ENCODE measurements around the gene SAP30L. TPM values are rescaled to one million over a fixed set of nuclear protein-coding genes. Genes with fewer than 3 reads are reported as not detected.

Gene SAP30L
- total and polyA plus RNA-seq, 2 donors (not counting 1 experiment from before 2014, with no cell fraction given), result 26.6 to 31.5 TPM

- DNase-seq (ENCODE audit: low read depth in 2 of 2), result no peak
- peaks cover 18% of the 10 kb centered on the region for H3K79me2 ChIP-seq (ENCODE audit: control insufficient read depth, insufficient read depth, low read length)
- H3K36me3 ChIP-seq (ENCODE audit: control insufficient read depth, insufficient read depth, low read length), result peaks cover 4% of the 10 kb centered on the region
- no peak overlapping the region for H3K27ac ChIP-seq (ENCODE audit: insufficient read depth, low read length)
- no peak overlapping the region for H2AFZ ChIP-seq (ENCODE audit: low read length)
- H3K9me3 ChIP-seq (ENCODE audit: control insufficient read depth, insufficient read depth, low read depth, low read length), result no peaks in the 10 kb centered on the region
- H3K4me1 ChIP-seq (ENCODE audit: control insufficient read depth, extremely low read depth, insufficient read depth, low read length), result peaks cover 2% of the 10 kb centered on the region
- no peak overlapping the region for H3K9ac ChIP-seq (ENCODE audit: insufficient read depth, low read length)
- H3K4me3 ChIP-seq (replicated peaks in 1 of 4; ENCODE audit: control extremely low read depth in 1 of 4, insufficient read depth in 1 of 4, low read depth in 3 of 4, low read length in 4 of 4), result no peak overlapping the region
- TF ChIP-seq EZH2 (IDR thresholded peaks at IDR 0.05; ENCODE audit: low read length, missing control alignments) (no peak), CTCF (conservative IDR thresholded peaks at IDR 0.05 in 1 of 2, IDR thresholded peaks at IDR 0.05 in 1 of 2; ENCODE audit: low read depth in 1 of 2, low read length in 2 of 2) (no peak)
- H4K20me1 ChIP-seq (ENCODE audit: control insufficient read depth, extremely low read depth, insufficient read depth, low read length), result no peaks in the 10 kb centered on the region
- no peak overlapping the region for H3K4me2 ChIP-seq (ENCODE audit: extremely low read depth, insufficient read depth, low read length)
- no peaks in the 10 kb centered on the region for H3K27me3 ChIP-seq (ENCODE audit: control insufficient read depth, insufficient read depth, low read length)
These were observed 6.2 kb downstream of the SAP30L start for GRCh38 chr5:154451957-154452356.

- Histone ChIP-seq H3K9ac (ENCODE audit: insufficient read depth, low read length) (no peak overlapping the region), H3K4me1 (ENCODE audit: control insufficient read depth, extremely low read depth, insufficient read depth, low read length) (no peaks in the 10 kb centered on the region), H3K4me3 (replicated peaks in 1 of 4; ENCODE audit: control extremely low read depth in 1 of 4, insufficient read depth in 1 of 4, low read depth in 3 of 4, low read length in 4 of 4) (no peak overlapping the region), H3K27ac (ENCODE audit: insufficient read depth, low read length) (no peak overlapping the region), H4K20me1 (ENCODE audit: control insufficient read depth, extremely low read depth, insufficient read depth, low read length) (no peaks in the 10 kb centered on the region), H3K27me3 (ENCODE audit: control insufficient read depth, insufficient read depth, low read length) (no peaks in the 10 kb centered on the region), H3K9me3 (ENCODE audit: control insufficient read depth, insufficient read depth, low read depth, low read length) (no peaks in the 10 kb centered on the region), H3K36me3 (ENCODE audit: control insufficient read depth, insufficient read depth, low read length) (peaks cover 4% of the 10 kb centered on the region), H3K79me2 (ENCODE audit: control insufficient read depth, insufficient read depth, low read length) (no peaks in the 10 kb centered on the region), H3K4me2 (ENCODE audit: extremely low read depth, insufficient read depth, low read length) (no peak overlapping the region), H2AFZ (ENCODE audit: low read length) (no peak overlapping the region)
- DNase-seq (ENCODE audit: low read depth in 2 of 2), result no peak
- TF ChIP-seq CTCF (conservative IDR thresholded peaks at IDR 0.05 in 1 of 2, IDR thresholded peaks at IDR 0.05 in 1 of 2; ENCODE audit: low read depth in 1 of 2, low read length in 2 of 2) (no peak), EZH2 (IDR thresholded peaks at IDR 0.05; ENCODE audit: low read length, missing control alignments) (no peak)
These were observed 9.8 kb downstream of the SAP30L start for GRCh38 chr5:154455585-154455984.

- Histone ChIP-seq H3K27me3 (ENCODE audit: control insufficient read depth, insufficient read depth, low read length) (no peaks in the 10 kb centered on the region), H2AFZ (ENCODE audit: low read length) (no peak overlapping the region), H3K79me2 (ENCODE audit: control insufficient read depth, insufficient read depth, low read length) (no peaks in the 10 kb centered on the region), H3K4me3 (replicated peaks in 1 of 4; ENCODE audit: control extremely low read depth in 1 of 4, insufficient read depth in 1 of 4, low read depth in 3 of 4, low read length in 4 of 4) (no peak overlapping the region), H3K9ac (ENCODE audit: insufficient read depth, low read length) (no peak overlapping the region), H3K4me1 (ENCODE audit: control insufficient read depth, extremely low read depth, insufficient read depth, low read length) (no peaks in the 10 kb centered on the region), H3K27ac (ENCODE audit: insufficient read depth, low read length) (no peak overlapping the region), H3K4me2 (ENCODE audit: extremely low read depth, insufficient read depth, low read length) (no peak overlapping the region), H4K20me1 (ENCODE audit: control insufficient read depth, extremely low read depth, insufficient read depth, low read length) (no peaks in the 10 kb centered on the region), H3K9me3 (ENCODE audit: control insufficient read depth, insufficient read depth, low read depth, low read length) (no peaks in the 10 kb centered on the region), H3K36me3 (ENCODE audit: control insufficient read depth, insufficient read depth, low read length) (peaks cover 4% of the 10 kb centered on the region)
- TF ChIP-seq CTCF (conservative IDR thresholded peaks at IDR 0.05 in 1 of 2, IDR thresholded peaks at IDR 0.05 in 1 of 2; ENCODE audit: low read depth in 1 of 2, low read length in 2 of 2) (no peak), EZH2 (IDR thresholded peaks at IDR 0.05; ENCODE audit: low read length, missing control alignments) (no peak)
- DNase-seq (ENCODE audit: low read depth in 2 of 2), result no peak
These were observed 10.7 kb downstream of the SAP30L start for GRCh38 chr5:154456540-154456939.
